A549 (cell line): Measurements from ENCODE around the gene NIN.
"Not testable (repeated sequence)": the region's sequence is repeated elsewhere in the genome, so short reads cannot be mapped to it uniquely, and the experiment has no call there.

Experiments used
- PHF8 ChIP-seq: fragments of 200-600 bp; sonication (generic); IDR thresholded peaks from 2 replicates; pipeline ENCODE4 v1.6.1; 2016; ENCODE audit warnings: low read depth, mild to moderate bottlenecking, antibody characterized with exemption, moderate library complexity, borderline replicate concordance
- POLR2A ChIP-seq: IDR thresholded peaks from 2 replicates; pipeline ENCODE4 v1.6.1; 2012; ENCODE audit warnings: mild to moderate bottlenecking, low read length
- RCOR1 ChIP-seq: fragments of 150-350 bp; IDR thresholded peaks from 2 replicates; pipeline ENCODE4 v1.6.1; 2014; ENCODE audit warnings: antibody characterized with exemption, low read length, low read depth
- RFX5 ChIP-seq: fragments of 450-650 bp; IDR thresholded peaks from 2 replicates; pipeline ENCODE4 v1.7.1; 2014; ENCODE audit warnings: antibody characterized with exemption, mild to moderate bottlenecking, moderate library complexity
- TP53 ChIP-seq: fragments of 250-450 bp; sonication (Bioruptor Pico); IDR thresholded peaks from 2 replicates; pipeline ENCODE4 v1.5.0; 2021; ENCODE audit warnings: mild to moderate bottlenecking, moderate library complexity
- ZC3H11A ChIP-seq: fragments of 450-650 bp; IDR thresholded peaks from 2 replicates; pipeline ENCODE4 v1.6.1; 2014; ENCODE audit warnings: antibody characterized with exemption, mild to moderate bottlenecking
- TF ChIP-seq, protein P1 (sequence below): fragments of >200 bp; sonication (Bioruptor Twin); formaldehyde crosslinking; IDR thresholded peaks from 3 replicates; pipeline ENCODE4 v1.5.1; 2016
- TF ChIP-seq, protein P2 (sequence below): fragments of 250-450 bp; sonication (Bioruptor Pico); IDR thresholded peaks from 2 replicates; pipeline ENCODE4 v1.5.0; 2021; ENCODE audit warnings: mild to moderate bottlenecking, moderate library complexity, borderline replicate concordance
- TF ChIP-seq, protein P3 (sequence below): fragments of 200-600 bp; sonication (generic); IDR thresholded peaks from 2 replicates; pipeline ENCODE4 v1.6.1; 2016; ENCODE audit warnings: antibody characterized with exemption, mild to moderate bottlenecking, moderate library complexity
- TF ChIP-seq, protein P4 (sequence below): fragments of 150-350 bp; IDR thresholded peaks from 2 replicates; pipeline ENCODE4 v1.6.1; 2014; ENCODE audit warnings: low read depth, mild to moderate bottlenecking, low read length

DNA sequence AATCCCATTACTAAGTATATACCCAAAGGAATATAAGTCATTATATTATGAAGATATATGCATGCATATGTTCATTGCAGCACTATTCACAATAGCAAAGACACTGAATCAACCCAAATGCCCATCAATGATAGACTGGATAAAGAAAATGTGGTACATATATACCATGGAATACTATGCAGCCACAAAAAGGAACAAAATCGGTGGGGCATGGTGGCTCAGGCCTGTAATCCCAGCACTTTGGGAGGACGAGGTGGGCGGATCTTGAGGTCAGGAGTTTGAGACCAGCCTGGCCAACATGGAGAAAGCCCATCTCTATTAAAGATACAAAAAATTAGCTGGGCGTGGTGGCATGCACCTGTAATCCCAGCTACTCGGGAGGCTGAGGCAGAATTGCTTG lies 15.4 kb downstream of the NIN start:
- TF ChIP-seq, protein P1, sequence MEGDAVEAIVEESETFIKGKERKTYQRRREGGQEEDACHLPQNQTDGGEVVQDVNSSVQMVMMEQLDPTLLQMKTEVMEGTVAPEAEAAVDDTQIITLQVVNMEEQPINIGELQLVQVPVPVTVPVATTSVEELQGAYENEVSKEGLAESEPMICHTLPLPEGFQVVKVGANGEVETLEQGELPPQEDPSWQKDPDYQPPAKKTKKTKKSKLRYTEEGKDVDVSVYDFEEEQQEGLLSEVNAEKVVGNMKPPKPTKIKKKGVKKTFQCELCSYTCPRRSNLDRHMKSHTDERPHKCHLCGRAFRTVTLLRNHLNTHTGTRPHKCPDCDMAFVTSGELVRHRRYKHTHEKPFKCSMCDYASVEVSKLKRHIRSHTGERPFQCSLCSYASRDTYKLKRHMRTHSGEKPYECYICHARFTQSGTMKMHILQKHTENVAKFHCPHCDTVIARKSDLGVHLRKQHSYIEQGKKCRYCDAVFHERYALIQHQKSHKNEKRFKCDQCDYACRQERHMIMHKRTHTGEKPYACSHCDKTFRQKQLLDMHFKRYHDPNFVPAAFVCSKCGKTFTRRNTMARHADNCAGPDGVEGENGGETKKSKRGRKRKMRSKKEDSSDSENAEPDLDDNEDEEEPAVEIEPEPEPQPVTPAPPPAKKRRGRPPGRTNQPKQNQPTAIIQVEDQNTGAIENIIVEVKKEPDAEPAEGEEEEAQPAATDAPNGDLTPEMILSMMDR: not testable (repeated sequence)
- not testable (repeated sequence) for TF ChIP-seq POLR2A, ZC3H11A, RFX5, TP53, PHF8, RCOR1
- TF ChIP-seq, protein P2, sequence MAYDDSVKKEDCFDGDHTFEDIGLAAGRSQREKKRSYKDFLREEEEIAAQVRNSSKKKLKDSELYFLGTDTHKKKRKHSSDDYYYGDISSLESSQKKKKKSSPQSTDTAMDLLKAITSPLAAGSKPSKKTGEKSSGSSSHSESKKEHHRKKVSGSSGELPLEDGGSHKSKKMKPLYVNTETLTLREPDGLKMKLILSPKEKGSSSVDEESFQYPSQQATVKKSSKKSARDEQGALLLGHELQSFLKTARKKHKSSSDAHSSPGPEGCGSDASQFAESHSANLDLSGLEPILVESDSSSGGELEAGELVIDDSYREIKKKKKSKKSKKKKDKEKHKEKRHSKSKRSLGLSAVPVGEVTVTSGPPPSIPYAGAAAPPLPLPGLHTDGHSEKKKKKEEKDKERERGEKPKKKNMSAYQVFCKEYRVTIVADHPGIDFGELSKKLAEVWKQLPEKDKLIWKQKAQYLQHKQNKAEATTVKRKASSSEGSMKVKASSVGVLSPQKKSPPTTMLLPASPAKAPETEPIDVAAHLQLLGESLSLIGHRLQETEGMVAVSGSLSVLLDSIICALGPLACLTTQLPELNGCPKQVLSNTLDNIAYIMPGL (CRISPR knock-in tag): not testable (repeated sequence)
- TF ChIP-seq, protein P3, sequence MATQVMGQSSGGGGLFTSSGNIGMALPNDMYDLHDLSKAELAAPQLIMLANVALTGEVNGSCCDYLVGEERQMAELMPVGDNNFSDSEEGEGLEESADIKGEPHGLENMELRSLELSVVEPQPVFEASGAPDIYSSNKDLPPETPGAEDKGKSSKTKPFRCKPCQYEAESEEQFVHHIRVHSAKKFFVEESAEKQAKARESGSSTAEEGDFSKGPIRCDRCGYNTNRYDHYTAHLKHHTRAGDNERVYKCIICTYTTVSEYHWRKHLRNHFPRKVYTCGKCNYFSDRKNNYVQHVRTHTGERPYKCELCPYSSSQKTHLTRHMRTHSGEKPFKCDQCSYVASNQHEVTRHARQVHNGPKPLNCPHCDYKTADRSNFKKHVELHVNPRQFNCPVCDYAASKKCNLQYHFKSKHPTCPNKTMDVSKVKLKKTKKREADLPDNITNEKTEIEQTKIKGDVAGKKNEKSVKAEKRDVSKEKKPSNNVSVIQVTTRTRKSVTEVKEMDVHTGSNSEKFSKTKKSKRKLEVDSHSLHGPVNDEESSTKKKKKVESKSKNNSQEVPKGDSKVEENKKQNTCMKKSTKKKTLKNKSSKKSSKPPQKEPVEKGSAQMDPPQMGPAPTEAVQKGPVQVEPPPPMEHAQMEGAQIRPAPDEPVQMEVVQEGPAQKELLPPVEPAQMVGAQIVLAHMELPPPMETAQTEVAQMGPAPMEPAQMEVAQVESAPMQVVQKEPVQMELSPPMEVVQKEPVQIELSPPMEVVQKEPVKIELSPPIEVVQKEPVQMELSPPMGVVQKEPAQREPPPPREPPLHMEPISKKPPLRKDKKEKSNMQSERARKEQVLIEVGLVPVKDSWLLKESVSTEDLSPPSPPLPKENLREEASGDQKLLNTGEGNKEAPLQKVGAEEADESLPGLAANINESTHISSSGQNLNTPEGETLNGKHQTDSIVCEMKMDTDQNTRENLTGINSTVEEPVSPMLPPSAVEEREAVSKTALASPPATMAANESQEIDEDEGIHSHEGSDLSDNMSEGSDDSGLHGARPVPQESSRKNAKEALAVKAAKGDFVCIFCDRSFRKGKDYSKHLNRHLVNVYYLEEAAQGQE: not testable (repeated sequence)
- TF ChIP-seq, protein P4, sequence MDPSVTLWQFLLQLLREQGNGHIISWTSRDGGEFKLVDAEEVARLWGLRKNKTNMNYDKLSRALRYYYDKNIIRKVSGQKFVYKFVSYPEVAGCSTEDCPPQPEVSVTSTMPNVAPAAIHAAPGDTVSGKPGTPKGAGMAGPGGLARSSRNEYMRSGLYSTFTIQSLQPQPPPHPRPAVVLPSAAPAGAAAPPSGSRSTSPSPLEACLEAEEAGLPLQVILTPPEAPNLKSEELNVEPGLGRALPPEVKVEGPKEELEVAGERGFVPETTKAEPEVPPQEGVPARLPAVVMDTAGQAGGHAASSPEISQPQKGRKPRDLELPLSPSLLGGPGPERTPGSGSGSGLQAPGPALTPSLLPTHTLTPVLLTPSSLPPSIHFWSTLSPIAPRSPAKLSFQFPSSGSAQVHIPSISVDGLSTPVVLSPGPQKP: not testable (repeated sequence)
